Ishikawa (cell line): ENCODE results near the gene SERPINA6.

Experiments
- CEBPB ChIP-seq: IDR thresholded peaks from 2 replicates; pipeline ENCODE4 v1.6.1; 2012
- CREB1 ChIP-seq: IDR thresholded peaks from 2 replicates; pipeline ENCODE4 v1.6.1; 2012; ENCODE audit warnings: low read depth
- EGR1 ChIP-seq: IDR thresholded peaks from 2 replicates; pipeline ENCODE4 v1.6.1; 2012
- EP300 ChIP-seq: IDR thresholded peaks from 2 replicates; pipeline ENCODE4 v1.6.1; 2012; ENCODE audit warnings: borderline replicate concordance
- FOXM1 ChIP-seq: IDR thresholded peaks from 2 replicates; pipeline ENCODE4 v1.6.1; 2012; ENCODE audit warnings: low read depth, borderline replicate concordance
- NFIC ChIP-seq: IDR thresholded peaks from 2 replicates; pipeline ENCODE4 v1.6.1; 2012
- RAD21 ChIP-seq: IDR thresholded peaks from 2 replicates; pipeline ENCODE4 v1.6.1; 2012; ENCODE audit warnings: low read depth
- TAF1 ChIP-seq: IDR thresholded peaks from 2 replicates; pipeline ENCODE4 v1.6.1; 2012; ENCODE audit warnings: low read depth, mild to moderate bottlenecking
- TCF12 ChIP-seq: IDR thresholded peaks from 2 replicates; pipeline ENCODE4 v1.6.1; 2012; ENCODE audit warnings: low read depth
- TEAD4 ChIP-seq: IDR thresholded peaks from 2 replicates; pipeline ENCODE4 v1.6.1; 2012
- YY1 ChIP-seq: IDR thresholded peaks from 2 replicates; pipeline ENCODE4 v1.6.1; 2012; ENCODE audit warnings: low read depth
- TF ChIP-seq, protein P1 (sequence below): IDR thresholded peaks from 2 replicates; pipeline ENCODE4 v1.6.1; 2012
- TF ChIP-seq, protein P2 (sequence below): IDR thresholded peaks from 2 replicates; pipeline ENCODE4 v1.6.1; 2012; ENCODE audit warnings: low read depth, mild to moderate bottlenecking
- TF ChIP-seq, protein P3 (sequence below): IDR thresholded peaks from 2 replicates; pipeline ENCODE4 v1.6.1; 2012

DNA sequence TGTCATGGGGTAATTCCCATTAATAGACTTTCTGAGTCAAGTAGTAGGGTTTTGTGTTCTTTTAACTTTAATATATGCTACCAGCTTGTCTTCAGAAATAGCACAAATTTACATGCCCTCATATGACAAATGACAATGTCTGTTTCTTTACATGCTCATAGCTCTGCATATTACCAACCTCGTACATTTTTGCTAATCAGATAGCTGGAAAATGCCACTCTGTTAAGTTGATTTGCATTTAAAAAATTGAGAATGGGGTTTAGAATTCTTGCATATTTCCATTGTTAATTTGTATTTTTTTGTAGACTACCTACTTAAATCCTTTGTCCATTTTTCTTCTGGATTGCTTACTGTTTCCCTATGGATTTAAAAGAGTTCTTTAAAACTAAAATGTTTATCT lies 34.0 kb upstream of the SERPINA6 start:
- TF ChIP-seq CREB1 (no peak), RAD21 (no peak), TAF1 (no peak), EGR1 (no peak), EP300 (no peak), CEBPB (no peak), TCF12 (no peak), TEAD4 (no peak), NFIC (no peak), YY1 (no peak), FOXM1 (no peak)
- TF ChIP-seq, protein P1, sequence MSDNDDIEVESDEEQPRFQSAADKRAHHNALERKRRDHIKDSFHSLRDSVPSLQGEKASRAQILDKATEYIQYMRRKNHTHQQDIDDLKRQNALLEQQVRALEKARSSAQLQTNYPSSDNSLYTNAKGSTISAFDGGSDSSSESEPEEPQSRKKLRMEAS, result no peak
- TF ChIP-seq, protein P2, sequence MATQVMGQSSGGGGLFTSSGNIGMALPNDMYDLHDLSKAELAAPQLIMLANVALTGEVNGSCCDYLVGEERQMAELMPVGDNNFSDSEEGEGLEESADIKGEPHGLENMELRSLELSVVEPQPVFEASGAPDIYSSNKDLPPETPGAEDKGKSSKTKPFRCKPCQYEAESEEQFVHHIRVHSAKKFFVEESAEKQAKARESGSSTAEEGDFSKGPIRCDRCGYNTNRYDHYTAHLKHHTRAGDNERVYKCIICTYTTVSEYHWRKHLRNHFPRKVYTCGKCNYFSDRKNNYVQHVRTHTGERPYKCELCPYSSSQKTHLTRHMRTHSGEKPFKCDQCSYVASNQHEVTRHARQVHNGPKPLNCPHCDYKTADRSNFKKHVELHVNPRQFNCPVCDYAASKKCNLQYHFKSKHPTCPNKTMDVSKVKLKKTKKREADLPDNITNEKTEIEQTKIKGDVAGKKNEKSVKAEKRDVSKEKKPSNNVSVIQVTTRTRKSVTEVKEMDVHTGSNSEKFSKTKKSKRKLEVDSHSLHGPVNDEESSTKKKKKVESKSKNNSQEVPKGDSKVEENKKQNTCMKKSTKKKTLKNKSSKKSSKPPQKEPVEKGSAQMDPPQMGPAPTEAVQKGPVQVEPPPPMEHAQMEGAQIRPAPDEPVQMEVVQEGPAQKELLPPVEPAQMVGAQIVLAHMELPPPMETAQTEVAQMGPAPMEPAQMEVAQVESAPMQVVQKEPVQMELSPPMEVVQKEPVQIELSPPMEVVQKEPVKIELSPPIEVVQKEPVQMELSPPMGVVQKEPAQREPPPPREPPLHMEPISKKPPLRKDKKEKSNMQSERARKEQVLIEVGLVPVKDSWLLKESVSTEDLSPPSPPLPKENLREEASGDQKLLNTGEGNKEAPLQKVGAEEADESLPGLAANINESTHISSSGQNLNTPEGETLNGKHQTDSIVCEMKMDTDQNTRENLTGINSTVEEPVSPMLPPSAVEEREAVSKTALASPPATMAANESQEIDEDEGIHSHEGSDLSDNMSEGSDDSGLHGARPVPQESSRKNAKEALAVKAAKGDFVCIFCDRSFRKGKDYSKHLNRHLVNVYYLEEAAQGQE, result no peak
- TF ChIP-seq, protein P3, sequence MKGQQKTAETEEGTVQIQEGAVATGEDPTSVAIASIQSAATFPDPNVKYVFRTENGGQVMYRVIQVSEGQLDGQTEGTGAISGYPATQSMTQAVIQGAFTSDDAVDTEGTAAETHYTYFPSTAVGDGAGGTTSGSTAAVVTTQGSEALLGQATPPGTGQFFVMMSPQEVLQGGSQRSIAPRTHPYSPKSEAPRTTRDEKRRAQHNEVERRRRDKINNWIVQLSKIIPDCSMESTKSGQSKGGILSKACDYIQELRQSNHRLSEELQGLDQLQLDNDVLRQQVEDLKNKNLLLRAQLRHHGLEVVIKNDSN, result no peak
